ENCODE data around the gene KIRREL3. TPM values are rescaled to one million over a fixed set of nuclear protein-coding genes. Genes with fewer than 3 reads are reported as not detected.

The KIRREL3 gene
- total and polyA plus RNA-seq, 2 of the 4 experiments (the other 2 are of a cell fraction) = 10.9 to 15.9 TPM

DNA sequence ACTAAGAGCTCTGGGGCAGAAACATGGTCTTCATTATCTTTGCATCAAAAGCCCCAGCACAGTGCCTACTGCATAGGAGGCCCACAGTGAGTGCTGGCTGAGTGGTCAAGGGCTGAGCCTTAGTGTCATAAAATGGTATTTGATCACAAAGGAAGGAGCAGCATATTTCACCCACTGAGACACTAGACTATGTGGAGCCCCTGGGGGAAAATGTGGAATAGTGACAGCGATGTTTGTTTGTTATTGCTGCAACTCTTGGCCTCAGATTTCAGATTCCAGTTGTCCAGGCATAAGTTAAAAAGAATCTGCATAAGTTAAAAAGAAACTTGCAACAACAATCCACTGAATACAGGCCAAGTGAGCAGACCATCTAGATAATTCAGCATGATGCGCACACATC lies 7.0 kb downstream of the KIRREL3 start:
- H3K36me3 ChIP-seq (ENCODE audit: control insufficient read depth, insufficient read depth, low read length) = no peaks in the 10 kb centered on the region
- in situ Hi-C loops (cut with MboI; ENCODE audit: low sequenced_read_pairs) = loop anchor here (10.0 to 25.0 kb wide), 2 partner anchors 556 to 689 kb away; partner anchors contain the start of gene DCPS
- peak overlapping the region; percentile 99 for H3K23ac ChIP-seq (ENCODE audit: low read depth, low read length)
- H3K14ac ChIP-seq (replicated peaks; ENCODE audit: low read depth, low read length) = peak overlapping the region; percentile 98
- H4K91ac ChIP-seq (ENCODE audit: insufficient read depth, low read depth, low read length) = peak overlapping the region; percentile 99
- H2AFZ ChIP-seq (replicated peaks; ENCODE audit: low read length, poor library complexity) = no peak overlapping the region
- H3K4me1 ChIP-seq (ENCODE audit: control insufficient read depth, insufficient read depth, low read length) = peaks cover 33% of the 10 kb centered on the region
- peaks cover 36% of the 10 kb centered on the region for H3K9me1 ChIP-seq (ENCODE audit: insufficient read depth, low read length)
- H3K27me3 ChIP-seq (ENCODE audit: control insufficient read depth, insufficient read depth, low read length) = no peaks in the 10 kb centered on the region
- WGBS, 2 experiments (ENCODE audit: extremely low coverage in 2 of 2, insufficient read length in 1 of 2) = no CpG with 5 or more reads among the region's 2 CpGs
- H4K20me1 ChIP-seq (ENCODE audit: insufficient read depth, low read length) = no peaks in the 10 kb centered on the region
- H3K9ac ChIP-seq (ENCODE audit: low read depth, low read length) = no peak overlapping the region
- H2AK5ac ChIP-seq (ENCODE audit: low read depth, low read length) = peak overlapping the region; percentile 97
- H2BK20ac ChIP-seq (ENCODE audit: low read depth, low read length) = peak overlapping the region; percentile 98
- peak; percentile 16 for ATAC-seq (ENCODE audit: low read depth)
- H3K56ac ChIP-seq (ENCODE audit: extremely low read depth, insufficient read depth, low read length) = peak overlapping the region; percentile 90; the same call in 1 of the 2 replicates
- no peaks in the 10 kb centered on the region for H3K9me3 ChIP-seq (ENCODE audit: control insufficient read depth, insufficient read depth, low read length)
- H3K18ac ChIP-seq (ENCODE audit: low read depth, low read length) = peak overlapping the region; percentile 97; the same call in 1 of the 2 replicates
- H3K27ac ChIP-seq (ENCODE audit: insufficient read depth, low read length) = peak overlapping the region; percentile 83
- H2AK9ac ChIP-seq (replicated peaks; ENCODE audit: low read depth, low read length, poor library complexity) = peak overlapping the region; percentile 10
- H3K79me1 ChIP-seq (ENCODE audit: low read depth in 1 of 2, low read length in 2 of 2) = peaks cover 16 to 73% of the 10 kb centered on the region in 2 experiments; a peak in 3 of 4 replicates
- intact Hi-C loops (cut with micrococcal nuclease) = loop anchor here (5.0 to 10.0 kb wide), 2 partner anchors 76 to 199 kb away; no protein-coding TSS in a partner anchor
- peak; percentile 54 for DNase-seq
- H2BK15ac ChIP-seq (ENCODE audit: low read depth, low read length) = peak overlapping the region; percentile 72; the same call in 1 of the 3 replicates
- POLR2A ChIA-PET (ENCODE audit: unreplicated experiment) = no interaction called here
- H3K4ac ChIP-seq (ENCODE audit: low read depth, low read length) = peak overlapping the region; percentile 100
- peak overlapping the region; percentile 90; the same call in 1 of the 2 replicates for H4K5ac ChIP-seq (ENCODE audit: low read depth, low read length)
- H3K4me2 ChIP-seq (ENCODE audit: low read depth, low read length) = peak overlapping the region; percentile 56; the same call in 1 of the 2 replicates
- H2BK5ac ChIP-seq (ENCODE audit: low read depth, low read length, poor library complexity, severe bottlenecking) = peak overlapping the region; percentile 99
- BruUV-seq (replicated peaks) = no TSS peak
- TF ChIP-seq BHLHE40 (IDR thresholded peaks at IDR 0.05; ENCODE audit: low read depth, low read length) (no peak), CEBPB (IDR thresholded peaks at IDR 0.05; ENCODE audit: low read depth, low read length) (peak; percentile 67), RCOR1 (IDR thresholded peaks at IDR 0.05; ENCODE audit: insufficient replicate concordance, low read length) (no peak), SMC3 (IDR thresholded peaks at IDR 0.05; ENCODE audit: low read depth, low read length) (no peak)
- TF ChIP-seq, protein P1, sequence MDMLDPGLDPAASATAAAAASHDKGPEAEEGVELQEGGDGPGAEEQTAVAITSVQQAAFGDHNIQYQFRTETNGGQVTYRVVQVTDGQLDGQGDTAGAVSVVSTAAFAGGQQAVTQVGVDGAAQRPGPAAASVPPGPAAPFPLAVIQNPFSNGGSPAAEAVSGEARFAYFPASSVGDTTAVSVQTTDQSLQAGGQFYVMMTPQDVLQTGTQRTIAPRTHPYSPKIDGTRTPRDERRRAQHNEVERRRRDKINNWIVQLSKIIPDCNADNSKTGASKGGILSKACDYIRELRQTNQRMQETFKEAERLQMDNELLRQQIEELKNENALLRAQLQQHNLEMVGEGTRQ (IDR thresholded peaks at IDR 0.05; ENCODE audit: low read depth, low read length) = no peak
- TF ChIP-seq, protein P2, sequence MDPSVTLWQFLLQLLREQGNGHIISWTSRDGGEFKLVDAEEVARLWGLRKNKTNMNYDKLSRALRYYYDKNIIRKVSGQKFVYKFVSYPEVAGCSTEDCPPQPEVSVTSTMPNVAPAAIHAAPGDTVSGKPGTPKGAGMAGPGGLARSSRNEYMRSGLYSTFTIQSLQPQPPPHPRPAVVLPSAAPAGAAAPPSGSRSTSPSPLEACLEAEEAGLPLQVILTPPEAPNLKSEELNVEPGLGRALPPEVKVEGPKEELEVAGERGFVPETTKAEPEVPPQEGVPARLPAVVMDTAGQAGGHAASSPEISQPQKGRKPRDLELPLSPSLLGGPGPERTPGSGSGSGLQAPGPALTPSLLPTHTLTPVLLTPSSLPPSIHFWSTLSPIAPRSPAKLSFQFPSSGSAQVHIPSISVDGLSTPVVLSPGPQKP (IDR thresholded peaks at IDR 0.05; ENCODE audit: borderline replicate concordance, low read depth, low read length) = no peak
- peak overlapping the region; percentile 99 for H2BK120ac ChIP-seq (ENCODE audit: low read depth, low read length)
- H3K4me3 ChIP-seq (ENCODE audit: insufficient read depth, low read depth, low read length) = no peak overlapping the region
- dilution Hi-C loops (cut with HindIII; ENCODE audit: low sequenced_read_pairs, unreplicated experiment) = no loop called here
- H4K8ac ChIP-seq (ENCODE audit: low read depth in 2 of 2, low read length in 2 of 2) = peak overlapping the region; percentile 65 to 95
- CTCF ChIA-PET = no interaction called here

Data from IMR-90 (cell line).